Lower lobe of right lung (tissue), 2 donors: ENCODE data around the gene IER5L. TPM values are rescaled to one million over a fixed set of nuclear protein-coding genes. Genes with fewer than 3 reads are reported as not detected.

ENCODE experiments used
- ATAC-seq, 2 donors: fragments of 200-7000 bp; cut with Tn5 transposase; one replicate each; pipeline ENCODE4 v1.9.1; 2020 to 2022; ENCODE audit warnings: mild to moderate bottlenecking in 2 of 2, moderate library complexity in 2 of 2
- DNase-seq: peaks from one replicate; pipeline ENCODE4 v3.0.0-alpha.2; 2020
- H3K27ac ChIP-seq: fragments of 200-600 bp; one replicate; pipeline ENCODE4 v1.8.0; 2022
- H3K27me3 ChIP-seq: fragments of 200-600 bp; one replicate; pipeline ENCODE4 v1.8.0; 2022; ENCODE audit warnings: low read depth
- H3K36me3 ChIP-seq: fragments of 200-600 bp; one replicate; pipeline ENCODE4 v1.8.0; 2022; ENCODE audit warnings: mild to moderate bottlenecking
- H3K4me1 ChIP-seq: fragments of 200-600 bp; one replicate; pipeline ENCODE4 v1.8.0; 2022
- H3K4me3 ChIP-seq: fragments of 200-600 bp; one replicate; pipeline ENCODE4 v1.8.0; 2022; ENCODE audit warnings: mild to moderate bottlenecking
- H3K9me3 ChIP-seq: fragments of 200-600 bp; one replicate; pipeline ENCODE4 v1.8.0; 2022
- CTCF ChIP-seq: fragments of 200-600 bp; IDR thresholded peaks from one replicate; pipeline ENCODE4 v1.8.0; 2022; ENCODE audit warnings: antibody characterized with exemption, mild to moderate bottlenecking
- intact Hi-C: fragments of 100-400 bp; cut with DNase I; formaldehyde crosslinking; loops from one replicate; pipeline ENCODE4 v1.11.0; 2022
- total RNA-seq: library from RNA; stranded (reverse); fragmentation: NEBNext Ultra II Directional; extraction: Animal tissue kit (Norgen Biotek cat#: 25700); gene quantifications from one replicate; pipeline ENCODE4 v1.2.1, GENCODE V29; 2021
- donor health status: DM: no; HTN: yes; CAD: no; lungs with severe emphysema.

Gene IER5L
- total RNA-seq, 1 donor from 2014 or later: 8.7 TPM

- Histone ChIP-seq H3K27me3 (no peaks in the 10 kb centered on the region), H3K4me1 (no peaks in the 10 kb centered on the region), H3K27ac (peak overlapping the region; percentile 98), H3K4me3 (peak overlapping the region; percentile 73), H3K36me3 (no peaks in the 10 kb centered on the region), H3K9me3 (no peaks in the 10 kb centered on the region)
- no peak for TF ChIP-seq CTCF
- intact Hi-C loops: no loop called here
- DNase-seq (no peak), ATAC-seq (no peak)
Observed at GRCh38 chr9:129203556-129203909, 25.5 kb upstream of the IER5L start.

- no peaks in the 10 kb centered on the region for H3K36me3 ChIP-seq
- DNase-seq (peak; percentile 90), ATAC-seq (peak; percentile 95 to 98)
- no peak for TF ChIP-seq CTCF
- peak overlapping the region; percentile 73 for H3K4me3 ChIP-seq
- H3K27ac ChIP-seq: peak overlapping the region; percentile 98
- intact Hi-C loops: no loop called here
- no peaks in the 10 kb centered on the region for H3K4me1 ChIP-seq
- no peaks in the 10 kb centered on the region for H3K9me3 ChIP-seq
- no peaks in the 10 kb centered on the region for H3K27me3 ChIP-seq
Observed at GRCh38 chr9:129202613-129203555, 24.8 kb upstream of the IER5L start.

- no peaks in the 10 kb centered on the region for H3K4me1 ChIP-seq
- H3K27ac ChIP-seq: no peak overlapping the region
- no peaks in the 10 kb centered on the region for H3K9me3 ChIP-seq
- H3K4me3 ChIP-seq: no peak overlapping the region
- no peaks in the 10 kb centered on the region for H3K36me3 ChIP-seq
- intact Hi-C loops: no loop called here
- DNase-seq (no peak), ATAC-seq (no peak)
- H3K27me3 ChIP-seq: no peaks in the 10 kb centered on the region
- no peak for TF ChIP-seq CTCF
Observed at GRCh38 chr9:129201866-129202265, 23.8 kb upstream of the IER5L start.

GRCh38 chr9:129201289-129201688 lies 23.2 kb upstream of the IER5L start:
- Histone ChIP-seq H3K4me3 (no peak overlapping the region), H3K4me1 (no peaks in the 10 kb centered on the region), H3K9me3 (no peaks in the 10 kb centered on the region), H3K27ac (no peak overlapping the region), H3K36me3 (no peaks in the 10 kb centered on the region), H3K27me3 (no peaks in the 10 kb centered on the region)
- intact Hi-C loops: no loop called here
- ATAC-seq: no peak
- no peak for DNase-seq
- TF ChIP-seq CTCF: no peak

GRCh38 chr9:129200255-129200654 lies 22.2 kb upstream of the IER5L start:
- no peak for TF ChIP-seq CTCF
- intact Hi-C loops: no loop called here
- H3K36me3 ChIP-seq: no peaks in the 10 kb centered on the region
- no peaks in the 10 kb centered on the region for H3K4me1 ChIP-seq
- ATAC-seq: no peak
- no peak overlapping the region for H3K4me3 ChIP-seq
- H3K27ac ChIP-seq: no peak overlapping the region
- H3K9me3 ChIP-seq: no peaks in the 10 kb centered on the region
- DNase-seq: no peak
- no peaks in the 10 kb centered on the region for H3K27me3 ChIP-seq
